Measurements from ENCODE around the gene INTS12. TPM values are rescaled to one million over a fixed set of nuclear protein-coding genes. Genes with fewer than 3 reads are reported as not detected.

The INTS12 gene
- total RNA-seq, 2 experiments from 2014 or later, result 17.8 to 19.9 TPM

GRCh38 chr4:105686571-105686970 is 21.9 kb downstream of the INTS12 start:
- H3K4me3 Mint-ChIP-seq, result no peak overlapping the region
- Histone ChIP-seq H3K36me3 (ENCODE audit: insufficient read depth, low read length) (peaks cover 66% of the 10 kb centered on the region), H3K4me1 (ENCODE audit: insufficient read depth, low read length) (no peaks in the 10 kb centered on the region), H3K9me3 (ENCODE audit: control insufficient read depth in 1 of 2, insufficient read depth in 1 of 2, low read length in 2 of 2) (no peaks in the 10 kb centered on the region), H3K4me3 (ENCODE audit: low read length) (no peak overlapping the region), H3K27me3 (ENCODE audit: control insufficient read depth in 1 of 2, insufficient read depth in 2 of 2, low read length in 2 of 2) (no peaks in the 10 kb centered on the region), H3K27ac (ENCODE audit: low read depth in 1 of 2, low read length in 2 of 2) (no peak overlapping the region)
- DNase-seq (no peak), ATAC-seq (ENCODE audit: poor library complexity) (no peak)
- peaks cover 87% of the 10 kb centered on the region for H3K36me3 Mint-ChIP-seq (ENCODE audit: low read depth)
- H3K9me3 Mint-ChIP-seq, result no peaks in the 10 kb centered on the region
- TF ChIP-seq, protein P1, sequence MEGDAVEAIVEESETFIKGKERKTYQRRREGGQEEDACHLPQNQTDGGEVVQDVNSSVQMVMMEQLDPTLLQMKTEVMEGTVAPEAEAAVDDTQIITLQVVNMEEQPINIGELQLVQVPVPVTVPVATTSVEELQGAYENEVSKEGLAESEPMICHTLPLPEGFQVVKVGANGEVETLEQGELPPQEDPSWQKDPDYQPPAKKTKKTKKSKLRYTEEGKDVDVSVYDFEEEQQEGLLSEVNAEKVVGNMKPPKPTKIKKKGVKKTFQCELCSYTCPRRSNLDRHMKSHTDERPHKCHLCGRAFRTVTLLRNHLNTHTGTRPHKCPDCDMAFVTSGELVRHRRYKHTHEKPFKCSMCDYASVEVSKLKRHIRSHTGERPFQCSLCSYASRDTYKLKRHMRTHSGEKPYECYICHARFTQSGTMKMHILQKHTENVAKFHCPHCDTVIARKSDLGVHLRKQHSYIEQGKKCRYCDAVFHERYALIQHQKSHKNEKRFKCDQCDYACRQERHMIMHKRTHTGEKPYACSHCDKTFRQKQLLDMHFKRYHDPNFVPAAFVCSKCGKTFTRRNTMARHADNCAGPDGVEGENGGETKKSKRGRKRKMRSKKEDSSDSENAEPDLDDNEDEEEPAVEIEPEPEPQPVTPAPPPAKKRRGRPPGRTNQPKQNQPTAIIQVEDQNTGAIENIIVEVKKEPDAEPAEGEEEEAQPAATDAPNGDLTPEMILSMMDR (IDR thresholded peaks at IDR 0.05), result no peak
- H3K27ac Mint-ChIP-seq, result no peak overlapping the region
- intact Hi-C loops (cut with DNase I, micrococcal nuclease), result no loop called here
- POLR2A ChIA-PET, result no interaction called here
- H3K27me3 Mint-ChIP-seq, result no peaks in the 10 kb centered on the region
- CTCF ChIA-PET, result no interaction called here
- no peaks in the 10 kb centered on the region for H3K4me1 Mint-ChIP-seq (ENCODE audit: low read depth)

GRCh38 chr4:105683038-105683437 is 25.5 kb downstream of the INTS12 start:
- no peak for ATAC-seq (ENCODE audit: poor library complexity)
- H3K36me3 ChIP-seq (ENCODE audit: insufficient read depth, low read length), result peaks cover 41% of the 10 kb centered on the region
- intact Hi-C loops (cut with DNase I, micrococcal nuclease), result no loop called here
- no peak overlapping the region for H3K27ac Mint-ChIP-seq
- CTCF ChIA-PET, result interaction anchor here (0.7 to 1.4 kb wide), 2 partner anchors 9 to 18 kb away, joined by 3 read pairs; no protein-coding TSS in a partner anchor
- peaks cover 55% of the 10 kb centered on the region for H3K36me3 Mint-ChIP-seq (ENCODE audit: low read depth)
- no peak overlapping the region for H3K27ac ChIP-seq (ENCODE audit: low read depth in 1 of 2, low read length in 2 of 2)
- no peak overlapping the region for H3K4me3 Mint-ChIP-seq
- no peaks in the 10 kb centered on the region for H3K4me1 Mint-ChIP-seq (ENCODE audit: low read depth)
- H3K27me3 ChIP-seq (ENCODE audit: control insufficient read depth in 1 of 2, insufficient read depth in 2 of 2, low read length in 2 of 2), result no peaks in the 10 kb centered on the region
- no peak for DNase-seq
- TF ChIP-seq, protein P1 (IDR thresholded peaks at IDR 0.05), result no peak
- POLR2A ChIA-PET, result no interaction called here
- H3K4me1 ChIP-seq (ENCODE audit: insufficient read depth, low read length), result no peaks in the 10 kb centered on the region
- H3K9me3 Mint-ChIP-seq, result no peaks in the 10 kb centered on the region
- no peaks in the 10 kb centered on the region for H3K9me3 ChIP-seq (ENCODE audit: control insufficient read depth in 1 of 2, insufficient read depth in 1 of 2, low read length in 2 of 2)
- no peaks in the 10 kb centered on the region for H3K27me3 Mint-ChIP-seq
- no peak overlapping the region for H3K4me3 ChIP-seq (ENCODE audit: low read length)

DNA sequence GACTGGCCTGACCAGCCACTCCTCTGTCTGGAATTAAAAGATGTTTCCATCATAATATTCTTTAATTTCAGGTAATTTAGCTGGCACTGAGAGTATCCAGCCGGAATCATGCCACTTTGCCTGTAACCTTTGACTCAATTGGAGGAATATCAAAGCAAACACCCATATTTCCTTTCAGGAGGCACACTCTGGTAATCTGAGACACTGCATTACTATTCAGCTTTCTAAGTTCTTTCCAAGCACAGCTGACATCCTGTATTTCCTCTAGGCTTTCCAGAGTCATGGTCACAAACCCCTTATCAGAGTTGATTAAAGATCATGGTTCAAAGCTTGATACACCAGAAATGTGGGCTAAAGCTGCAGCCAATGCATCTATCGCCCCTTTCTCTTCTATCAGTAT is 29.3 kb downstream of the INTS12 start:
- no peak for DNase-seq
- H3K4me1 Mint-ChIP-seq (ENCODE audit: low read depth), result no peaks in the 10 kb centered on the region
- peaks cover 22% of the 10 kb centered on the region for H3K36me3 ChIP-seq (ENCODE audit: insufficient read depth, low read length)
- no peaks in the 10 kb centered on the region for H3K27me3 ChIP-seq (ENCODE audit: control insufficient read depth in 1 of 2, insufficient read depth in 2 of 2, low read length in 2 of 2)
- H3K36me3 Mint-ChIP-seq (ENCODE audit: low read depth), result peaks cover 26% of the 10 kb centered on the region
- intact Hi-C loops (cut with DNase I, micrococcal nuclease), result no loop called here
- no peak for ATAC-seq (ENCODE audit: poor library complexity)
- H3K27me3 Mint-ChIP-seq, result no peaks in the 10 kb centered on the region
- no peak overlapping the region for H3K4me3 ChIP-seq (ENCODE audit: low read length)
- H3K9me3 ChIP-seq (ENCODE audit: control insufficient read depth in 1 of 2, insufficient read depth in 1 of 2, low read length in 2 of 2), result no peaks in the 10 kb centered on the region
- TF ChIP-seq, protein P1 (IDR thresholded peaks at IDR 0.05), result no peak
- ChIA-PET CTCF (no interaction called here), POLR2A (no interaction called here)
- no peak overlapping the region for H3K27ac Mint-ChIP-seq
- no peaks in the 10 kb centered on the region for H3K4me1 ChIP-seq (ENCODE audit: insufficient read depth, low read length)
- no peaks in the 10 kb centered on the region for H3K9me3 Mint-ChIP-seq
- H3K27ac ChIP-seq (ENCODE audit: low read depth in 1 of 2, low read length in 2 of 2), result no peak overlapping the region
- H3K4me3 Mint-ChIP-seq, result no peak overlapping the region
